HL-60 (cell line): Measurements from ENCODE around the gene ALDOC.

Experiments used
- DNase-seq, 2 experiments: peaks; one replicate each; pipeline ENCODE4 v3.0.0-alpha.2; 2010 to 2020; ENCODE audit warnings: low read depth in 1 of 2, low spot score in 1 of 2
- H3K27ac ChIP-seq: fragments of 250-450 bp; sonication (Bioruptor Pico); replicated peaks from 2 replicates; pipeline ENCODE4 v1.5.1; 2020; ENCODE audit warnings: mild to moderate bottlenecking, moderate library complexity
- H3K27me3 ChIP-seq: fragments of 250-450 bp; sonication (Bioruptor Pico); 2 replicates; pipeline ENCODE4 v1.5.1; 2021; ENCODE audit warnings: mild to moderate bottlenecking, moderate library complexity; ENCODE audit not compliant: insufficient read depth, poor library complexity, severe bottlenecking
- H3K4me3 ChIP-seq: replicated peaks from 2 replicates; pipeline ENCODE4 v1.5.1; 2011; ENCODE audit warnings: mild to moderate bottlenecking, control low read depth, low read length; ENCODE audit not compliant: insufficient read depth
- CTCF ChIP-seq: IDR thresholded peaks from one replicate; pipeline ENCODE4 v1.5.1; 2011; ENCODE audit warnings: low read length, control low read depth, inconsistent platforms; ENCODE audit not compliant: insufficient read depth
- GABPA ChIP-seq: IDR thresholded peaks from 2 replicates; pipeline ENCODE4 v1.6.1; 2012; ENCODE audit warnings: low read depth
- POLR2AphosphoS5 ChIP-seq: IDR thresholded peaks from 2 replicates; pipeline ENCODE4 v1.6.1; 2012; ENCODE audit warnings: low read depth
- REST ChIP-seq: IDR thresholded peaks from 2 replicates; pipeline ENCODE4 v1.6.1; 2012; ENCODE audit warnings: low read depth; ENCODE audit not compliant: insufficient replicate concordance
- SPI1 ChIP-seq: IDR thresholded peaks from 2 replicates; pipeline ENCODE4 v1.6.1; 2012; ENCODE audit warnings: low read depth, mild to moderate bottlenecking, borderline replicate concordance

ALDOC gene

GRCh38 chr17:28554565-28554964, 22.1 kb downstream of the ALDOC start:
- no peak overlapping the region for H3K27ac ChIP-seq
- TF ChIP-seq POLR2AphosphoS5 (no peak), REST (no peak), SPI1 (no peak), GABPA (no peak), CTCF (no peak)
- no peak for DNase-seq
- H3K27me3 ChIP-seq, result no peaks in the 10 kb centered on the region
- H3K4me3 ChIP-seq, result no peak overlapping the region

GRCh38 chr17:28553000-28553505, 23.6 kb downstream of the ALDOC start:
- H3K4me3 ChIP-seq, result no peak overlapping the region
- no peaks in the 10 kb centered on the region for H3K27me3 ChIP-seq
- TF ChIP-seq POLR2AphosphoS5 (no peak), SPI1 (no peak), REST (no peak), CTCF (no peak), GABPA (no peak)
- no peak for DNase-seq
- no peak overlapping the region for H3K27ac ChIP-seq

- H3K27ac ChIP-seq, result peak within 1 kb of the TSS; percentile 53
- H3K27me3 ChIP-seq, result no peaks in the 10 kb centered on the region
- peak within 1 kb of the TSS; percentile 62 for H3K4me3 ChIP-seq
- peak; percentile 50 to 70 for DNase-seq
- TF ChIP-seq CTCF (no peak), SPI1 (0 out of 2 replicates have a peak, but pooled peaks have one; percentile 34), GABPA (no peak), REST (no peak)
Observed at GRCh38 chr17:28552176-28552999, 24.3 kb downstream of the ALDOC start, which contains the start of gene UNC119. Gene UNC119, minus strand, starts transcription at chr17:28552624. Its CDS starts 67 bp downstream, at chr17:28552557.
